Sigmoid colon (tissue), 7 donors: ENCODE measurements around the gene LHX1. TPM values are rescaled to one million over a fixed set of nuclear protein-coding genes. Genes with fewer than 3 reads are reported as not detected.

Experiments used
- DNase-seq: peaks from one replicate; pipeline ENCODE4 v3.0.0-alpha.2; 2019
- H3K27ac ChIP-seq, 4 donors: fragments of 200-600 bp; sonication (generic); one replicate each; pipeline ENCODE4 v1.5.1; 2016 to 2019; ENCODE audit warnings: mild to moderate bottlenecking in 1 of 4
- H3K27me3 ChIP-seq, 3 donors: fragments of 200-600 bp; sonication (generic); one replicate each; pipeline ENCODE4 v1.5.1; 2019; ENCODE audit warnings: mild to moderate bottlenecking in 1 of 3
- H3K36me3 ChIP-seq, 4 donors: fragments of 200-600 bp; sonication (generic); one replicate each; pipeline ENCODE4 v1.5.1; 2016 to 2019
- H3K4me1 ChIP-seq, 4 donors: fragments of 200-600 bp; sonication (generic); one replicate each; pipeline ENCODE4 v1.5.1; 2017 to 2019
- H3K4me3 ChIP-seq, 4 donors: fragments of 200-600 bp; sonication (generic); one replicate each; pipeline ENCODE4 v1.5.1; 2017 to 2019; ENCODE audit warnings: mild to moderate bottlenecking in 2 of 4, moderate library complexity in 1 of 4
- H3K9me3 ChIP-seq, 4 donors: fragments of 200-600 bp in 3 of 4; sonication (generic) in 3 of 4; one replicate each; pipeline versions ENCODE4 v1.5.1 to v1.6.1; 2013 to 2019
- CTCF ChIP-seq, 4 experiments: fragments of 450-650 bp in 3 of 4; fragments of 200-600 bp in 1 of 4; IDR thresholded peaks; one replicate each; pipeline ENCODE4 v1.5.1; 2016 to 2019; ENCODE audit warnings: antibody characterized with exemption in 4 of 4, mild to moderate bottlenecking in 3 of 4, moderate library complexity in 2 of 4
- EP300 ChIP-seq, 4 donors: sonication (generic); formaldehyde crosslinking; IDR thresholded peaks; one replicate each; pipeline ENCODE4 v1.6.1; 2017; ENCODE audit warnings: antibody characterized with exemption in 4 of 4
- POLR2A ChIP-seq, 2 donors: fragments of 450-650 bp; IDR thresholded peaks; one replicate each; pipeline ENCODE4 v1.6.1; 2016; ENCODE audit warnings: antibody characterized with exemption in 2 of 2, mild to moderate bottlenecking in 2 of 2, moderate library complexity in 2 of 2
- POLR2AphosphoS5 ChIP-seq, 4 donors: sonication (generic); formaldehyde crosslinking; IDR thresholded peaks; one replicate each; pipeline ENCODE4 v1.6.1; 2017; ENCODE audit warnings: antibody characterized with exemption in 4 of 4
- WGBS, 2 donors: extraction: QIAGEN DNeasy Blood & Tissue Kit; methylation state at CpG; one replicate each; pipeline ENCODE4 v1.1.7; 2013; 5-methylcytosine and 5-hydroxymethylcytosine counted together
- intact Hi-C: fragments of 100-400 bp; cut with DNase I; formaldehyde crosslinking; loops from one replicate; pipeline ENCODE4 v1.15.1; 2023
- polyA plus RNA-seq, 3 donors: library from polyadenylated mRNA; stranded (reverse); fragments of 200-250 nt; gene quantifications; one replicate each; pipeline ENCODE4 v1.2.3, GENCODE V29; 2013
- total RNA-seq, 4 donors: library from RNA; depleted of rRNA; stranded (reverse); fragments of >200 nt; gene quantifications; one replicate each; pipeline ENCODE4 v1.1.0, GENCODE V29; 2016
- donor health status: healthy with polysubstance abuse.
- donor health status: Bipolar disorder and iron deficiency.
- donor health status: healthy.

LHX1 gene
- total and polyA plus RNA-seq, 7 donors: not detected

DNA sequence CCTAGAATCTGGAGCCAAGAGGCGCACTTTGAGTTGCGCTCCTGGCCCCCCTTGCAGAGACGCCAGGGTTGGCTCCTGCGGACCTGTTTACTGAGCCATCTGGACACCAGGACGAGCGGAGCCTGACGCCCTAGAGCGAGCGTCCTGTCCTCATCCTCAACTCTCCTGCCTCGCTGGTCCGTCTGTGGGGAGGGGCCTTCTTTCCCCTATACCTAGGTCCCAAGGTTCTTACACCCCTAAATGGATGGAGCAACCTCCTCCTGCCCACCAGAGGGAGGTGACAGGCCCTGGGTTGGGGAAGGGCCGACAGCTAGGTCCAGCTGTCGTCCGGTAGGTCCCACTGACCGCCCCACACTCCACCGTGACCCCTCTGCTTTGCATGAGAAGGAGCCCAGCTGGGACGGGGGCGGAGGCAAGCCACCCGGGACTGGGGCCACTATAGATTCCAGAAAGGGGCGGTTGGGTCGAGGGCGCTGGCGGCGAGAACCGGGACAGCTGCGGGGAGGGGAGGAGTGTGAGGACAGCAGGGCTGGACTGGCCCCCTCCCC, 3.1 kb upstream of the LHX1 start:
- TF ChIP-seq EP300 (IDR thresholded peaks at IDR 0.05): no peak
- TF ChIP-seq POLR2AphosphoS5 (IDR thresholded peaks at IDR 0.05): no peak
- TF ChIP-seq CTCF (IDR thresholded peaks at IDR 0.05): no peak
- TF ChIP-seq POLR2A (IDR thresholded peaks at IDR 0.05): no peak
- Histone ChIP-seq H3K9me3 (no peaks in the 10 kb centered on the region), H3K4me1 (peaks cover 0 to 78% (median 77%) of the 10 kb centered on the region in 4 donors), H3K27me3 (peaks cover 98 to 100% (median 100%) of the 10 kb centered on the region in 3 donors), H3K27ac (no peak overlapping the region), H3K4me3 (peak overlapping the region in 1 of 4 donors; percentile 2), H3K36me3 (no peaks in the 10 kb centered on the region)
- intact Hi-C loops: no loop called here
- no peak for DNase-seq
- WGBS, 2 donors: 5 to 7% methylated on average over 26 of the region's 26 CpGs

GRCh38 chr17:36934692-36935630, 2.3 kb upstream of the LHX1 start:
- Histone ChIP-seq H3K27ac (no peak overlapping the region), H3K36me3 (no peaks in the 10 kb centered on the region), H3K4me3 (peak overlapping the region in 1 of 4 donors; percentile 2), H3K27me3 (peaks cover 98 to 100% (median 100%) of the 10 kb centered on the region in 3 donors), H3K9me3 (no peaks in the 10 kb centered on the region), H3K4me1 (peaks cover 0 to 84% (median 77%) of the 10 kb centered on the region in 4 donors)
- WGBS, 2 donors: 2 to 3% methylated on average over 79 of the region's 79 CpGs
- DNase-seq: no peak
- peak in 1 of 4 donors; percentile 12 for TF ChIP-seq POLR2AphosphoS5 (IDR thresholded peaks at IDR 0.05)
- no peak for TF ChIP-seq CTCF (IDR thresholded peaks at IDR 0.05)
- intact Hi-C loops: no loop called here

GRCh38 chr17:36935671-36936454, 1.4 kb upstream of the LHX1 start:
- H3K27me3 ChIP-seq: peaks cover 98 to 100% (median 100%) of the 10 kb centered on the region in 3 donors
- no peak overlapping the region for H3K27ac ChIP-seq
- intact Hi-C loops: no loop called here
- H3K4me1 ChIP-seq: peaks cover 0 to 84% (median 77%) of the 10 kb centered on the region in 4 donors
- H3K9me3 ChIP-seq: no peaks in the 10 kb centered on the region
- H3K36me3 ChIP-seq: no peaks in the 10 kb centered on the region
- no peak for TF ChIP-seq EP300 (IDR thresholded peaks at IDR 0.05)
- TF ChIP-seq POLR2AphosphoS5 (IDR thresholded peaks at IDR 0.05): no peak
- TF ChIP-seq CTCF (IDR thresholded peaks at IDR 0.05): no peak
- TF ChIP-seq POLR2A (IDR thresholded peaks at IDR 0.05): no peak
- DNase-seq: no peak
- peak overlapping the region in 1 of 4 donors; percentile 10 for H3K4me3 ChIP-seq
- 1 to 3% methylated on average over 49 of the region's 49 CpGs for WGBS, 2 donors

GRCh38 chr17:36936455-36937000, 747 bp upstream of the LHX1 start:
- Histone ChIP-seq H3K9me3 (no peaks in the 10 kb centered on the region), H3K4me1 (peaks cover 0 to 82% (median 75%) of the 10 kb centered on the region in 4 donors), H3K27me3 (peaks cover 96 to 100% (median 100%) of the 10 kb centered on the region in 3 donors), H3K4me3 (peak overlapping the region in 1 of 4 donors; percentile 13), H3K36me3 (no peaks in the 10 kb centered on the region), H3K27ac (no peak overlapping the region)
- no peak for DNase-seq
- intact Hi-C loops: no loop called here
- TF ChIP-seq EP300 (IDR thresholded peaks at IDR 0.05) (no peak), POLR2AphosphoS5 (IDR thresholded peaks at IDR 0.05) (no peak), CTCF (IDR thresholded peaks at IDR 0.05) (no peak), POLR2A (IDR thresholded peaks at IDR 0.05) (no peak)
- WGBS, 2 donors: 3% methylated on average over 58 of the region's 58 CpGs
